GM21528 (cell line): ENCODE results near the gene PARP11.

Source experiments
- ATAC-seq: cut with Tn5 transposase; IDR thresholded peaks from one replicate; pipeline ENCODE4 v1.9.1; 2021; ENCODE audit warnings: mild to moderate bottlenecking, moderate library complexity; ENCODE audit not compliant: unreplicated experiment, low FRiP score

PARP11 gene

DNA sequence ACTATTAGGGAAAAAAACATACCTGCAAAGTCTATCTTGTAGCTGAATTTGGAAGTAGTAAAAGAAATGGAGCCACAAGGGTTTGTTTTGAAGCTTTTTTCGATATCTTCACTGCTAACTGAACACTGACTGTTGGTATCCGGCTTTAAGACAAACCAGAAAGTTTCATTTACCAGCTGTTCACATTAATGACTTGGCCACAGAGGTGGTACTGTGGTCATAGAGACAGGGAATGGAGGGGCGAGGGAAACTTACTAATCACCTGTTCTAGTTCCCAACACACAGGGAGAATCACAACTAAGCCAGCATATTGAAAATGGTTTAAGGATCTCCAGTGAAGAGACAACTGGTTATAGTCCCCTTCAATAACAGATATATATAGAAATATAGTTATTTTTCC, 44.3 kb downstream of the PARP11 start:
- ATAC-seq = no peak

DNA sequence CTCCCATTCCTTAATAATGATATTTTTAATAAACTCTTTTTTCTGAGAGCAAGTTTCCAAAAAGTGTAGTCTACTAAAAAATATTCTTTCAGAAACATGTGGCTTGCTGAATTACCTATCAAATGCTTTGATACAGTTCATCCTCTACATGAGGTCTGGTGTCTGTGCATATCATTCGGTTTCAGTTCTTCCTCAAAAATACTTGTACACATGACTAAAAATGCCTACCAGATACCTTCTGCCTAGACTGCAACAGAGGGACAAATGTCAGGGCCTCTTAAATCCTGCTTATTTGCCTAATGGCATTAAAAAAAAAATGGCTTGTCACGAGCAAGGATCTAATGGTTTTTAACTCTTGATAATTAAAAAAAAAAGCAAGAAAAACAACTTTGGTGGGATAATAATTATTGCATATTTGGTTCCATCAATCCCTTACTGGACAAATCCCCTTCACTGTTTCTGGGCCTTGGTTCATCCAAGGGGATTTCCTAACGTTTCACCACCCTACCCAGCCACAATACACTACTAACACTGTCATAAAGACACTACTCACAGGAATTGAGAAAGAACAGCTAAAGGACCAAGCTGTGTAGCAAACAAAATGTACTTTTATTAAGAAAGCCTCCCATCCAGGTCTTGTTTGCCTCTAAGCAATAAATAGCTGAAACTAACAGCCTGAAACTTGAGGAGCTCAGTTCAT, 45.7 kb downstream of the PARP11 start:
- no peak for ATAC-seq

DNA sequence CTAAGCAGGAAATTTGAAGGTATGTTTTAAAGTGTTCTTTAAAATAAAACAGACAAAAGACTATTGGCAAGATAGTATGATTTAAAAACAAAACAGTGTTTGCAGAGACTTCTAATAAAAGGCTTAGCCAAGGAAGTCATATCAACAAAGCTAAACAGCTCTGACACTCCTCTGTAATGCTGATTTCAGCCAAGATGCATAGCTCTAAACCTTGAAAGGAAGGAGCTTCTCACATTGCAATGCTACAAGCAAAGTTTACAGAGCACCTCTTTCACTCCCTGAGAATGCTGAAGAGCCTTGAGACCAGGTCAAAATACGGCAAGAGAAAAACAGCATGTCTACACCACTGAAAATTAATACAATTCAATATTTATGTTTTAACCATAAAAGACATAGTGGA, 51.8 kb downstream of the PARP11 start:
- no peak for ATAC-seq

DNA sequence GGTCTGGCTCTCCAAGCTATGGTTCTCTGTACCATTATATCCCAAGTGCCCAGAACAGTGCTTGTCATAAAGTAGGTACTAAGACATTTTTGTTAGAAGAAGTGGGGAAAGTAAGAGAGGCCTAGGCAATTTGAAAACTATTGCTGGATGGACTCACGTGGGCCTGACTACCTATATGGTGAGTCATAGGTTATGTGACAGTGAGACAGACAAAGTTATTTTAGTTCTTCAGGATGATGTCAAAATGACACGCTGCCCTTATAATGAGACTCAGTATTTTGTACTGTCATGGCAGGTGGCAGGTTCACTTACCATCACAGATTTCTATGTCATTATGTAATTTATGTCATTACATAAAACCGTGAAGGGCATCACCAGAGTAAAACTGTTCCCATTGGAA, 53.1 kb downstream of the PARP11 start:
- no peak for ATAC-seq

DNA sequence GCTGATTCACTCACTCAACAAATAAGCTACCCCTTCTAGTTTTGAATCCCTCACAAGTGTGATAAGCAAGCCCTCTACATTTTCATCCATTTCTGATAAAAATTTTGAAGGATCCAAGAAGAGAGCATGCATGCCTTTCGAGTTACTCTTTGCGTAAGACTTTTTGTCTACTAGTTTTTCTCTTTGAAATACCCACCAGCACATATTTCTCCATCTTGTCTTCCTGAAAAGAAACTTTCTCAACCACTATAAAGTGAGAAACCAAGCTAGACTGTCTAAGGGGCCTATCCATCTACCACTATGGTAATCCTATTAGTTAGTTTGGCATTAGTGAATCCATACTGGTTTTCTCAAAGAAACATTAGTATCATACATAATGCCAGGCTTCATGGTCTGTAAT, 56.9 kb downstream of the PARP11 start:
- no peak for ATAC-seq

DNA sequence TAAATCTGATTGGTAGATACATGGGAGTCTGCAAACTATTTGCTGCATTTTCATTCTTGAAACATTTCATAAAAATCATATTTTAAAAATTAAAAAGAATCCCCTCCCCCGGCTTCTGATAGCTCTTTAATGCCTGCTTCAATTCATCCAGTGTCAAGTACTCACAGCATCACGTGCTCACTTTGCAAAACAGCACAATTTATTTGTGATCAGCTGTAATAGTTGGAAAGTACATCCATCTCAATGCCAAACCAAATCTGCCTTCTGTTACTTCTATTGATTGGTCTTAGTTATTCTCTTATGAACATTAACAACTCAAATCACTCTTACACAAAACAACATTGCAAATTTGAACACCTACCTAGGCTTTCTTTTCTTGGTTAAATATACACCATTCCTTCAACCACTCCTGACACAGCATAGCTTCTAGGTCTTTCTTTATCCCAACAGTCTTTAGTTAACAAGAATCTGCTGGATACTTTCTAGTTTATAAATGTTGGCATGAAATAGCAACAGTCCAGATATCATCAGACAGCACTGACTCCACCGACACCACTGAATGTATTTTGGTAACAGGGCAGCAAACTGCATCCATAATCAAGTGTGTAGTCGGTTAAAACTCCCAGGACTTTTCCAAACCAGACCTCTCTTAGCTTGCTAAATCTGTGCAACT, 58.0 kb downstream of the PARP11 start:
- ATAC-seq = no peak

DNA sequence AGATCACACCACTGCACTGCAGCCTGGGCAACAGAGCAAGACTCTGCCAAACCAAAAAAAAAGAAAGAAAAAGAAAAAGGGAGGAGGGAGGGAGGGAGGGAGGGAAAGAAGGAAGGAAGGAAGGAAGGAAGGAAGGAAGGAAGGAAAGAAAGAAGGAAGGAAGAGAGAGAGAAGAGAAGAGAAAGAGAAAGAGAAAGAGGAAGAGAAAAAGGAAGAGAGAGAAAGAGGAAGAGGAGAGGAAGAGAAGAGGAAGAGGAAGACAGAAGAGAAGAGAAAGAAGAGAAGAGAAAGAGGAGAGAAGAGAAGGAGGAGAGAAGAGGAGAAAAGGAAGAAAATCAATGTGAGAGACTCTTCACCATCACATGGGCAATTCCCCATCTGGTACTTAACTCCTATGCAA, 62.7 kb downstream of the PARP11 start:
- no peak for ATAC-seq

DNA sequence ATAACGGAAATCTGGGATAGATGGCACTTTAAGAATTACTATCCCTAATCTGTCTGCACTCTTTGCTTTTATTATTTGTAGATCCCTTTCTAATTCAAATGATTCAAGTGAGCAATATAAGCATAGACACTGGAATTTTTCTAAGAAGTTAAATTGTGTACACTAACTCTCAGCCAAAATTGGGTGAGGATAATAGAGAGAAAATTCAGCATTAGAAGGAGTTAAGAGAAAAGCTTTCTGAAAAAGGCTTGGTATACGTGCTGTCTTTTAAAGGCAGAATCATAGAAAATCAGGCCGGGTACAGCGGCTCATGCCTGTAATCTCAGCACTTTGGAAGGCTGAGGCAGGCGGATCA, 63.2 kb downstream of the PARP11 start:
- no peak for ATAC-seq

DNA sequence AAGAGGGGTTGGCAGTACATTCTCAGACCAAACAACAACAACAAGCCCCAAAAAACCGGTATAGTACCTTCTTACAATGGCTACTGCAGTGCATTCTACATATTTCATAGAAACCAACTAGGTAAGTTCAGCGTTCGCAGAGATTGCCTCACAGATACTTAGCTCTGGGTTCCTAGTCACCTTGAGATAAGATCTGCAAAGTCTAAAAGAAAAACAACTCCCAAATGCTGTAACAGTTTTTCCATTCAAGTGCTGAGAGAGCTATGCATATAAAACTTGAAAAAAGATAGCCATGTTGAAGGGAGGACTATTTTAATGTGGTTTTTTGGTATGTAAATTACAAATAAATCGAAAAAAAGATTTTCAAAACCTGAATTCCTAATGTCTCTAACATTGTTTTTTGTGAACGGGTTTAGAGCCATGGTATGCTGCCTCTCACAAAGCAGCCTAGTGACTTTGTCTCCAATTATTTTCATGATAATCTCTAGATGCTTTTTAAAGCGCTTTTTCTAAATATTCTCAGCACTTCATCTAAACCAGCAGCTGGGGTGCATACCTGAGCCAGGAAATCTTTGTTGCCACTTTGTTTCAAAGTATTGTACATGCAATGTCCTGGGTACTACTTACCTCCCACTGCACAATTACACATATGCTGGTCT, 63.7 kb downstream of the PARP11 start:
- ATAC-seq = no peak

DNA sequence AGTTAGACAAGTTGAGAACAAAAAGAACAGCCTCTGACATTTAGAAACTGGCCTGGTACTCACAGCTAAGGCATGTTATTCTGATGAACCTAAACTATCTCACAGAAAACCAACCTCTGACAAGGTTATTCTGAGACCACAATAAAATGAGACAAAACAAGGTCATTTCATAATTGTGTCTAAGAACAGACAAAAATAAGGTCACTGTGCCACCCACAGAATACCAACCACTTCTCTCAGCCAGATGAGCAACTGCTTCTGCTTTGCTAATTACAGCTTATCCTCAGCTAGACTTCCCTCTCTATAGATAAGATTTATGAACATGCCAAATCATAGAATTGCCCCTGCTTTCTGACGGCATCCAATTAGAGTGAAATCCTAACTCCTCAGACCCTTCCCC, 68.1 kb downstream of the PARP11 start:
- no peak for ATAC-seq

DNA sequence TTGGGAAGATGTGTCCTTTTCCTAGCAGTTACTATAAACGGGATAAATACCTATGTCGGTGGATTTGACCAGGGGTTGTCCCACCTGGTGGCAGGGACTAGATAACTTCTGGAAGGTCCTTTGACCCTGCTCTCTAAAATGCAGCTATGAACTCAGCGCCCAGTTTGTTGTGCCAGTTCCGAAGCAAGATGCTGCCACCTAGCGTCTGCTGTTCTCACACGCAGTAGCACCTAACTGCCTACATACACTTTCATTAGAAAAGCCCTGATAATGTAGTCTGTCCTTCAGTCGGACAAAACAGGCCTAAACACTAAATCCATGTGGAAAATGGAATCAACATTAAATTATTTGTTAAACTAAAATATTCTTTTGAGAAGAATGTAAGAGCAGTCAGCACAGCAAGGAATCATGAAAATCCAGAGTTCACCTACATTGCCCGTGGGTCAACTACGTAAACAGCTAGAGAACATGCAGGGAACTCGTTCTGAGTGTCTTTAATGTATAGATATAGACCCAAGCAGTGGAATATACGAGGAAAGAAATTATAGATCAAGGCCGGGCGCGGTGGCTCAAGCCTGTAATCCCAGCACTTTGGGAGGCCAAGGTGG, 69.2 kb downstream of the PARP11 start:
- ATAC-seq = no peak

DNA sequence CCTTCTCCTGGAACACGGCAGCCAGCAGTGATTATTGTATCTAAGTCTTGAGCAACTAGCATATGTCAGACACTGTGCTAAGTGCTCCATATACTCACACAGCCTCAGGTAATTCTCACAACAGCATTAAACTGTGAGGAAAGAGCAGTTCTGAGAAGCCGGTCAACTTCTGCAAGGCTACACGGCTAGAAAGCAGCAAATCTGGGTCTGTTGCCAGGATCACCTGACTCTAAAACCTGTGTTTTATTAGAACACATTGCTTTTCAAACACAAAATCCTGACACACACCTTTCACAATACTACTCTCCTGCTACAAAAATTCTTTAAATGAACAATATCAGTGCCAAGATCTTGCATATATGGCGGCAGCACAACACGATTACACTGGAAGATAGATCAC, 70.5 kb downstream of the PARP11 start:
- ATAC-seq = no peak

DNA sequence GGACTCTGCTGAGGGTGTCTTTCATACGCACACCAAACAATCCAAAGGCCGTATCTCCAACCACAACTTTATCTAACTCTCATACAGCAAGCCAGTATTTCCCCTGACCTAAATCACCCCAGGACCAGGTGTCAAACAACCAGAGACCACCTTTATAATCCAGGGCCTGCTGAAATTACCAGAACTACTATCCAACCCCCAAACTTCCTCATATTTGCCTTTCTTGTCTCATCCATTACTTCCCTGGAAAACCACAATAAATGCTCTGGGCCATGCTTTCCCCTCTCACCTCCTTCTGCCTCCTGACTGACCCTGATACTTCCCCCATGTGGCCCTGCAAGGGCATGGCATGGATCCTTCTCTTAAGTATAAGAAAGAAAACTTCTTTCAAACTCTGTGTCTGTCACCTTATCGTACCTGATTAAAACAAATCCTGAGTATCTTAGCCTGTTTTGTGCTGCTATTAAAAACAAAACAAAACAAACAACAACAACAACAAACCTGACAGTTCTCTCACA, 75.6 kb downstream of the PARP11 start:
- ATAC-seq = no peak

DNA sequence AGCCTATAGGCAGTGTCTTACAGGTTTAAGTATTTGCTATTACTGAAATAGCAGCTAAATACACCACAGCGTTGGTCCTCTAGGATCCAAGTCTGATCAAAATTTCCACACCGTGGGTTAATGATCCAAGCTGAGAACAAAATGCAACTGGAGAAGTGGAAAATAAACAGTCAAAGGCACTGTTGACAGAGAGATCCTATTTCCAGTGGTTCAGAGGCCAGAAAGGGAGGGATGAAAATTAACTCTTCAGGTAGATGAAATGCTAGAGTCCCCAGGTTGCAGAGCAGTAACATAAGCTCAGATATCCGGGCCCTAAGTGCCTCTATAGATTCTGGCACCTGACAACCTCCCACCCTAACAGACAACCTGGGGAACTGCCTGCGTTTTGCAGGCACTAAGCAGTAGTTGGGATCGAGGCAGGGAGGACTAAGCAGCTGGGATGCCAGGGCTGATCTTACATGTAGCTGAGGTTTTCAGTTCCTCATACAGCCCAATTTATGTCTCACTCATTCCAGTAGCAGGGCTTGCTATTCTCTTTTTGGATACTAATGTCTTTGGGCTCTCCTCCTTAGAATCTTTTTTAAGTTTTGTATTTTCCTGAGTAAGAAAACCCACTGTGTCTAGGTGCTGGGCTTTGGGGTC, 77.6 kb downstream of the PARP11 start:
- no peak for ATAC-seq

DNA sequence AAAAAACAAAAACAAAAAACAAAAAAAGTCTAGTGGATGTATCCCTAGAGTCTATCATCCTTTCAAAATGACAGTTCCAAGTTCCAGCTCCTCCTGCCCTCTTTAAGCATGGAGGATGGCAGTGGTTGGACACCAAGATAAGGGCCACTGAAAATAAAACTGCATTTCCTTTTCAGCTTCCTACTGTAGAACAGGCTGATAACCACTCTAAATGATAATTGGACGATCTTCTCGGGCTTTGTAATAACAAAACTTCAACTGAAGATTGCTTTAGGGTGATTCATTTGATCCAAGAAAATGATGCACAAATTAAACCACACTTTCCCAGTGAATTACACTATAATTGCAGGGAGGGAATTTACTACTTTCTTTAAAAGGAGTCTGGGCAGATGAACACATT, 78.1 kb downstream of the PARP11 start:
- no peak for ATAC-seq

DNA sequence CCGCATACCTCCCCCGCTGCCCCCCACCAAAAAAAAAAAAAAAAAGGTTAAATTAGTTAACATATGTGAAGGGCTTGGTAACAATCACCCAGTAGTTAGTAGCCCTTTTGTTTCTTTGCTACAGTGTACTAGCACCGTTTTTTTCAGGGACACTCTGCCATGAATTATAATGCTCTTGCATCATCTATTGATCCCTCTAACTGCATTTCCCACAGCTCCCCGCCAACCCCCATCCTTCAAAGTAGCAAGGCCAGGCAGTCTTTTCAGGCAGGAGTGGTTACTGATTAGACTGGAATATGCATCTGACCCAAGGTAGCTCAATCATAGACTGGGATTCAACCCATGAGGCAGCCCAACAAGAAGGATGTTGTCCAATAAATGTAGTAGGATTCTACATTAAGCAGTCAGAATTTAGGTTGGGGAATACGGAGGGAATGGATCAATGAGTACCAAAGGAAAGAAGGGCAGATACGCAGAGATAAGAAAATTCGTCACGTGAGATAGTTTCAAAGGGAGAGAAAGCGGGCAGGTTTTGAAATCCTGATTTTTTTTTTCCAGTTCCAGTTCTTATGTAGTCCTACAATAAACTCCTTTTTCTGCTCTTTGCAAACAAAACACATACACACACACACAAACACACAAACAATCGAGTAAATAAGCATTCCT, 80.4 kb downstream of the PARP11 start:
- no peak for ATAC-seq

DNA sequence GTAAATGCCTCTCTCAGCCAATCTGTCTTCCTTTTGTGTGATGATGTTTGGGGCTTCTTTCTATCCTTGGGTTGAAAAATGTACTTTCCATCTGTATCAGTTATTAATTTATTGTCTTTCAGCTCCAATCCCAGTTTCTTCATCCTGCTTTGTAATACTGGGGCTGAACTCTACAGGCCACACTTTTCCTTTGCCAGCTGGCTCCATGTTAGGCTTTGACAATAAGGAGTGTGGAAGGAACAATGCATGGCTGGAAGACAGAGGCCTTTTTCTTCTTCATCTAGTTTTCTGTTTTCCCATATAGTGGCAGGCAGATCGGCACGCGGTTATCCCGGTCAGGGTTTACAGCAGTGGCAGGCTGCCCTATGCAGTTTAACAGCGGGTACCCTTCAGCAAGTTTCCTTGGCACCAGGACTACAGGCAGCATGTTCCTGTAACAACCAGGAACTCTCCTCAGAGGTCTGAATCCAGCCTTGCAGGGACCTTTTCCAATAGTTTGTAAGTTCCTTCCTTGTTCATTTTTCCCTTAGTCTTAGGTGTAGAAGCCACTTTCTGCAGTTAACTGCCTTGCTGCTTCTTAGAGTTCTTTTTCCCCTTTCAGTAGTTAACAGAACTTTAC, 81.8 kb downstream of the PARP11 start:
- ATAC-seq = no peak

DNA sequence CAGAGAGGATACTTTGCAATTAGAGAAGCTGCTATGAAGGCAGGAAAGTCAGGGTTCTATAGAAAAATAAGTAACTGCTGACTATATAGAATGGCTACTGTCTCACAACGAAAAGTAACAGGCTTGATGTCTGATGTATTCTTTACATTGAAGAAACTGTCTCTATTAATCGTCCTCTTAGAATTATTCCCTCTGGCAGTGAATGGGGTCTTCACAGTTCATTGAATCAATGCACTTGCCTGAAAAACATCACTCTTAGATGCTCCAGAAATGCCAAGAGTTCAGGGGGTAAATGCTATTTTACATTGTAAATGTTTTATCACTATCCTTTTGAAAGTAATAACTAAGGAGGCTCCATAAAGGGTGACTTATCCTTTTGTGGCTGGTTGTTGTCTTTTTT, 82.6 kb downstream of the PARP11 start:
- no peak for ATAC-seq

DNA sequence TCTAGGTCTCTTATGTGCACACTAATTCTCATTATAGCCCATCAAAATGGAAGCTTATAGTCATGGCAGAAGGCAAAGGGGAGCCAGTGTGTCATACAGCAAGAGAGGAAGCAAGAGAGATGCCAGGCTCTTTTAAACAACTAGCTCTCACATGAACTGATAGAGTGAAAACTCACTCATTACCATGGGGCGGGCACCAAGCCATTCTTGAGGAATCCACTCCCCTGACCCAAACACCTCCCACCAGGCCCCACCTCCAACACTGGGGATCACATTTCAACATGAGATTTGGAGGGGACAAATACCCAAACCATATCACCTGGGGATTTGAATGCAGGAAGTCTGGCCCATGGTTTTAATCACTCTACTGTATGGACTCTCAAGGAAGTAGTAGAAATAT, 83.4 kb downstream of the PARP11 start:
- no peak for ATAC-seq

DNA sequence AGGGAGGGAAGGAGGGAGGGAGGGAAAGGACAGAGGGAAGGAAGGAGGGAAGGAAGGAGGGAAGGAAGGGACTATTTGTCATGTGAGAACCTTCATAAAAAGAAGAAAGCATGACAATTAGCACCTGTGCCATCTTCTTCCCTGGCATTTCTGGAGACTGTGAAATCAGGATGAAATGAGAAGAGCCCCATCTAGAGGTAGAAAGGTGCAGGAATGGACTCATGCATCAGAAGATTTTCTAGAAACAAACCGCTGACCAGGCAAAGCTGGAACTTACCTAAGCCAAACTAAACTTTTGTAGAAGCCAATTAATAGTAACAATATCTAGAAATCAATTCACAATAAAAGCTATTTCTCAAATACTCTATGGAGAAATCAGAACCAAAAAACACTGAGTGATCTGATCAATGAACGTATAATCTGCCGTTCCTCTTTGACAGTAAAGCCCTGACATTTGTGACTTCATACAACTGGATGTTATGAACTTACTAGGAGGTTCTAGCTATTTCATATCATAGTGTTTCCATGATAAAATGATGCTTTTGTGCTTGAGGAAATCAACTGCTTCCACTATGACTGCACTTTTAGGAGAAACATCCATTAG, 95.9 kb downstream of the PARP11 start:
- ATAC-seq = no peak
